Upper lobe of right lung (tissue), 1 donor: ENCODE measurements around the gene LPP. TPM values are rescaled to one million over a fixed set of nuclear protein-coding genes. Genes with fewer than 3 reads are reported as not detected.

Experiments used
- ATAC-seq: fragments of 200-7000 bp; cut with Tn5 transposase; one replicate; pipeline ENCODE4 v1.9.1; 2020; ENCODE audit warnings: mild to moderate bottlenecking, moderate library complexity
- DNase-seq: peaks from one replicate; pipeline ENCODE4 v3.0.0-alpha.2; 2020
- H3K27ac ChIP-seq: fragments of 200-600 bp; one replicate; pipeline ENCODE4 v1.8.0; 2022
- H3K27me3 ChIP-seq: fragments of 200-600 bp; one replicate; pipeline ENCODE4 v1.8.0; 2022; ENCODE audit warnings: mild to moderate bottlenecking
- H3K36me3 ChIP-seq: fragments of 200-600 bp; one replicate; pipeline ENCODE4 v1.8.0; 2022
- H3K4me1 ChIP-seq: fragments of 200-600 bp; one replicate; pipeline ENCODE4 v1.8.0; 2022
- H3K4me3 ChIP-seq: fragments of 200-600 bp; one replicate; pipeline ENCODE4 v1.8.0; 2022; ENCODE audit warnings: mild to moderate bottlenecking
- H3K9me3 ChIP-seq: fragments of 200-600 bp; one replicate; pipeline ENCODE4 v1.8.0; 2022
- intact Hi-C: fragments of 100-400 bp; cut with DNase I; formaldehyde crosslinking; loops from one replicate; pipeline ENCODE4 v1.11.0; 2022
- total RNA-seq: library from RNA; stranded (reverse); fragmentation: NEBNext Ultra II Directional; extraction: Animal tissue kit (Norgen Biotek cat#: 25700); gene quantifications from one replicate; pipeline ENCODE4 v1.2.1, GENCODE V29; 2021
- TF ChIP-seq, protein P1 (sequence below): fragments of 200-600 bp; IDR thresholded peaks from one replicate; pipeline ENCODE4 v1.8.0; 2022; ENCODE audit warnings: antibody characterized with exemption
- donor health status: DM: no; HTN: yes; CAD: no; lungs with severe emphysema.

Gene LPP
- total RNA-seq, 1 donor from 2014 or later = 191 TPM

GRCh38 chr3:188287762-188288505, 134.0 kb downstream of the LPP start:
- Histone ChIP-seq H3K27me3 (no peaks in the 10 kb centered on the region), H3K36me3 (no peaks in the 10 kb centered on the region), H3K4me1 (peaks cover 45% of the 10 kb centered on the region), H3K4me3 (no peak overlapping the region), H3K27ac (no peak overlapping the region), H3K9me3 (no peaks in the 10 kb centered on the region)
- TF ChIP-seq, protein P1, sequence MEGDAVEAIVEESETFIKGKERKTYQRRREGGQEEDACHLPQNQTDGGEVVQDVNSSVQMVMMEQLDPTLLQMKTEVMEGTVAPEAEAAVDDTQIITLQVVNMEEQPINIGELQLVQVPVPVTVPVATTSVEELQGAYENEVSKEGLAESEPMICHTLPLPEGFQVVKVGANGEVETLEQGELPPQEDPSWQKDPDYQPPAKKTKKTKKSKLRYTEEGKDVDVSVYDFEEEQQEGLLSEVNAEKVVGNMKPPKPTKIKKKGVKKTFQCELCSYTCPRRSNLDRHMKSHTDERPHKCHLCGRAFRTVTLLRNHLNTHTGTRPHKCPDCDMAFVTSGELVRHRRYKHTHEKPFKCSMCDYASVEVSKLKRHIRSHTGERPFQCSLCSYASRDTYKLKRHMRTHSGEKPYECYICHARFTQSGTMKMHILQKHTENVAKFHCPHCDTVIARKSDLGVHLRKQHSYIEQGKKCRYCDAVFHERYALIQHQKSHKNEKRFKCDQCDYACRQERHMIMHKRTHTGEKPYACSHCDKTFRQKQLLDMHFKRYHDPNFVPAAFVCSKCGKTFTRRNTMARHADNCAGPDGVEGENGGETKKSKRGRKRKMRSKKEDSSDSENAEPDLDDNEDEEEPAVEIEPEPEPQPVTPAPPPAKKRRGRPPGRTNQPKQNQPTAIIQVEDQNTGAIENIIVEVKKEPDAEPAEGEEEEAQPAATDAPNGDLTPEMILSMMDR = no peak
- intact Hi-C loops = no loop called here
- DNase-seq (no peak), ATAC-seq (no peak)

GRCh38 chr3:188292251-188292650, 138.3 kb downstream of the LPP start:
- TF ChIP-seq, protein P1 = no peak
- DNase-seq = no peak
- no peak for ATAC-seq
- H3K36me3 ChIP-seq = no peaks in the 10 kb centered on the region
- H3K9me3 ChIP-seq = no peaks in the 10 kb centered on the region
- H3K4me3 ChIP-seq = no peak overlapping the region
- no peak overlapping the region for H3K27ac ChIP-seq
- intact Hi-C loops = no loop called here
- H3K27me3 ChIP-seq = no peaks in the 10 kb centered on the region
- H3K4me1 ChIP-seq = peaks cover 44% of the 10 kb centered on the region

GRCh38 chr3:188292827-188293226, 138.9 kb downstream of the LPP start:
- Histone ChIP-seq H3K4me1 (peaks cover 47% of the 10 kb centered on the region), H3K27ac (no peak overlapping the region), H3K4me3 (no peak overlapping the region), H3K27me3 (no peaks in the 10 kb centered on the region), H3K36me3 (no peaks in the 10 kb centered on the region), H3K9me3 (no peaks in the 10 kb centered on the region)
- ATAC-seq (no peak), DNase-seq (no peak)
- intact Hi-C loops = no loop called here
- TF ChIP-seq, protein P1 = no peak

- no peaks in the 10 kb centered on the region for H3K9me3 ChIP-seq
- no peak for DNase-seq
- no peaks in the 10 kb centered on the region for H3K27me3 ChIP-seq
- no peak overlapping the region for H3K27ac ChIP-seq
- TF ChIP-seq, protein P1 = no peak
- H3K36me3 ChIP-seq = no peaks in the 10 kb centered on the region
- no peak for ATAC-seq
- H3K4me1 ChIP-seq = peaks cover 53% of the 10 kb centered on the region
- no peak overlapping the region for H3K4me3 ChIP-seq
- intact Hi-C loops = no loop called here
These were observed 140.2 kb downstream of the LPP start for GRCh38 chr3:188294113-188294512.

DNA sequence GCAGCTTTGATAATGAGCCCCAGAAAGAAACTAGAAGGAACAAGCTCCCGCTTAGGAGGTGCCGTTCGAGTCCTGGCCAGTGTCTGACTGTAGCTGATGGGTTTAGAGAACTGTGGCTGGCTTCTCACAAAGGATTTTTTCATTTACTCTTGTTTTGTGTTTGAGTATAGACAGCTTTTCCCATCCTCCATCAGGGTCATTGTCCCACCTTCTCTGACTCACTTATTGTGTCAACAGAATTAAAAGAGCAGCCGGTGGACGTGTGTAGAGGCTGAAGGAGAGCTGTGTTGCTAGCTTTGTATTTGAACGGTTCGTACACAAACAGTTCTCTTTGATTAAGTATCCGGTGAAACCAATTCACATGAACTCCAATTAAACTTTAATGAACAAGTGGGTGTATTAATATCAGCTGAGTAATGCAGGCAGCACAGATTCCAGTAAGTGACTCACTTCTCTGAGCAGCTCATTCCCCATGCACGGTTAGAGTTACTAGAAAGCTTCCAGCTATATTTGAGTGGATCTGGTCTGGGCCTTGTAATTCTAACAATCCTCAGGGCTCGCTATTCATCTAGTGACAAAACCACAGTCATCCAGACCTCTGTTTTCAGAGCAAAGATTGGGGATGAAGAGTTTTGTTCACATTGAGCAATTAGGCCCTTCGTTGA, 141.0 kb downstream of the LPP start:
- peak; percentile 77 for ATAC-seq
- H3K27me3 ChIP-seq = no peaks in the 10 kb centered on the region
- H3K36me3 ChIP-seq = no peaks in the 10 kb centered on the region
- no peak for DNase-seq
- H3K9me3 ChIP-seq = no peaks in the 10 kb centered on the region
- H3K4me3 ChIP-seq = no peak overlapping the region
- intact Hi-C loops = no loop called here
- TF ChIP-seq, protein P1 = no peak
- H3K4me1 ChIP-seq = peaks cover 53% of the 10 kb centered on the region
- peak overlapping the region; percentile 38 for H3K27ac ChIP-seq
